ENCODE data around the gene MOBP. TPM values are rescaled to one million over a fixed set of nuclear protein-coding genes. Genes with fewer than 3 reads are reported as not detected.

Gene MOBP
- total RNA-seq, 1 experiment from 2014 or later = not detected

DNA sequence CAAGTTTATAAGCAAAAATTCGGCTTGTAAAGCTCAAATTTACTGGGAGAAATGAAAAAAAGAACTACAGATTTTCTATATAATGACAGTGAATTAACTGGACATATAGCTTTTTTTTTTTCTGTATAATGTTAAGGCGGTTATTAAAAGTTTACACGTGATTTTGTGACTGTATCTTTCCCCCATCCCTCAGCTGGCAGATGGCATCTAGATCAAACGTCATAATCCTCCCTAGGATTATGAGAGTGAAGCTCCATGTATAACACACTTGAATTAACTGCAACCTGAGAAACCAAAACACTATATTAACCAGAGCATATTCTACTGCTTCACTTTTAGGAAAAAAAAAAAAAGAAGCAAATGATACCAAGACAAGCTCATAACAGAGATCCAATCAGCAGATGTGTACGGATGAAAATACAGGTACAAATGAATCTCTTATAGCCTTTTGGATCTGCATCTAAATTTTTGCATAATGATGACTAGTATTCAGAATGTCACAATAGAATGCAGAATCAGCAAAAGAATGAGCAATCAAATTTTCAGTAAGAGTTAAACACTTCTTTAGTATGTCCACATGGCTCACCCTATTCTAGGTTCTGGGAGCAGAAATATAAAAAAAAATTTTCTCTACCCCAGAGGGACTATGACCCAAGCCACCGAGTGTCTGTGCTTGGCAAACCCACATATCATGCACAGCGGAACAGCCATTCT, 12.4 kb downstream of the MOBP start:
- no peak for DNase-seq (ENCODE audit: low spot score)
- in situ Hi-C loops (cut with HindIII; ENCODE audit: low sequenced_read_pairs) = no loop called here

DNA sequence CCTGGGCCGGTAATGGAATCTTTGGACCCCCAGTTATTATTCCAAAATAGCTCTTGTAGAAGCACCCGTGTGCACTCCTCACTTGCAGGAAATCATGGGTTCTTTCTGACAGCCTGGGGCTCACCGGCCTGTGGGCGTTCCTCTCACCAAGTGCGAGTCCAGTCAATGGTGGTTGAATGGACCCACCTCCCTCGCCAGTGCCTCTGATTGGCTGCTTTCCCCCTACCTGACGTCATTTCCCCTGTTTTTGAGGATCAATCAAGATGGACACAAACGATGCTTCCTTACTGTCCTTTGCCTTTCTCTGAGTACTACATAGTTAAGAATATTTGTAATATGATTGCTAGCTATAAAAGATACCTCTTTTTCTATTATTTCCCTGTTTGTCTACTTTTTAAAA, 18.1 kb downstream of the MOBP start:
- in situ Hi-C loops (cut with HindIII; ENCODE audit: low sequenced_read_pairs) = no loop called here
- DNase-seq (ENCODE audit: low spot score) = no peak

DNA sequence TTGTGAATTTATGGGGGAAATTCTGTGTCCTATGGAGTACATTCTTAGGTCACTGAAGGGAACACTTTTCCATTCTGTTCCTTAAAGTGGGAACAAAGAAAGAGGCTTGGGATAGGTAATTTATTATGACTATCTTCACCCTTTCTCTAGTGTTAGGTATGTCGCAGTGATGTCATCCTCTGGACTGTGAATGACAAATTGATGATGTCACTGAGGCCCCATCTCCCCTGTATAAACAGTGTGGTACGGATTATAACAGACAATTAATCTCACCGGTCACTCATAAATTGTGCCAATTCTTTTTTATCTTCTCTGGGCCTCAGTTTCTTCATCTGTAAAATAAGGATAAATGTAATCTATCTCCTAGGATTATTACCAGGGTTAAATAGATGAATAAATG, 23.5 kb downstream of the MOBP start:
- DNase-seq (ENCODE audit: low spot score) = no peak
- in situ Hi-C loops (cut with HindIII; ENCODE audit: low sequenced_read_pairs) = no loop called here

DNA sequence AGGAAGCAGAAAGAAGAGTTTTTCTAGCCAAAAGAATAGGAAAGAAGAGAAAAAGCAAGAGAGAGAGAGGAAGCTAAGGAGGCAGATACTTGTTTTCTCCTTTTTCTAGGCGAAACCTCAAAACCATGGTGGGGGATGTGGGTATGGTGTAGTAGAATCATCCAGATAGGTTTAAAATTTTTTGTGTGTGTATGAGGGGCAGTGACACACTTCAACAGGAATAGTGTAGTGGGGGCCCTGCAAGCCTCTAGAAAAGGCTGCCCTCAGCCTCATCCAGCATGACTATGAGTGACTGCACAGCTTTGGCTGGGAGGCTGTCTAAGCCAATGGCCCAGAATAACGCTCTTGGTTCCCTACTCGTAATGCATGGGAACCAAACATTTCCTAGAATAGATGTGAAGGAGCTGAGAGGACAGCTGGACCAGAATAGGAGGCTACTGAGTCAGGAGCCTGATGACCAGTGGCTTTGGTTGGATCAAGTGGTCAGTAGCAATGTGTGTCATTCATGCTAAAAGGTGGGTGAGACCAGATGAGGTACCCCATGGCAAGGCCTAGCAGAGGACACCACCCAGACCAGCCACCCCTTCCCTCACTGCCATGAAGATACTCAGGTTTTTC, 24.4 kb downstream of the MOBP start:
- in situ Hi-C loops (cut with HindIII; ENCODE audit: low sequenced_read_pairs) = no loop called here
- DNase-seq (ENCODE audit: low spot score) = no peak

DNA sequence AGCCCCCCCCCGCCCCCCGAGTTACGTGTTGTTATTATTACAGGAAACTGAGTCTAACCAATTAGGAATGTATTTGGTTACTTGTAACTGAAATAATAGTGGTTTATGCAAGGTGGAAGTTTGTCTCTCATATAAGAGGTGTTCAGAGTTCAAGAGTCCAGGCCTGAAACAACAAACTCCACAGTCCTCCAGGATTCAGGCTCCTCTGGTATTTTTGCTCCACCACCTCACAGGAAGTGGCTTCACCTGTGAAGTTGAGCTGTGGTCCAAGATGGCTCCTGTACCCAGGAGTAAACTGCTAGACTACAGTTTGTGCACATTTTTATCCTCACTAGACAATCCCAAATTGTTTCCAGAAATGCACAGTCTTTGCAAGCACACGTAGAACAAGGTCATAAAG, 27.3 kb downstream of the MOBP start:
- in situ Hi-C loops (cut with HindIII; ENCODE audit: low sequenced_read_pairs) = no loop called here
- DNase-seq (ENCODE audit: low spot score) = no peak

DNA sequence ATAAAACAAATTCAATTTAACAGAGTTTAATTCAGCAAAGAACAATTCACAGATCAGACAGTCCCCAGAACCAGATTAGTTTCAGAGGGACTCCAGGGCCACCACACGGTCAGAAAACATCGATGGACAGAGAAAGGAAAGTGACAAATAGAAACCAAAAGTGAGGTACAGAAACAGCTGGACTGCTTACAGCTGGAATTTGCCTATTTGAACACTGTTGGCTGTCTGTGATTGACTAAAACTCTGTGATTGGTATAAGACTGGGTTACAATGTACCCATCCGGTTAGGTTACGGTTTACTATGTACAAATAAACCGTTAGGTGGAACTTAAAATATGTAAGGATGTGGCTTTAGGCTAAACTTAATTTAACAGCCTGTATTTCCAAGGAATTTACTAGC, 30.3 kb downstream of the MOBP start:
- in situ Hi-C loops (cut with HindIII; ENCODE audit: low sequenced_read_pairs) = no loop called here
- no peak for DNase-seq (ENCODE audit: low spot score)

DNA sequence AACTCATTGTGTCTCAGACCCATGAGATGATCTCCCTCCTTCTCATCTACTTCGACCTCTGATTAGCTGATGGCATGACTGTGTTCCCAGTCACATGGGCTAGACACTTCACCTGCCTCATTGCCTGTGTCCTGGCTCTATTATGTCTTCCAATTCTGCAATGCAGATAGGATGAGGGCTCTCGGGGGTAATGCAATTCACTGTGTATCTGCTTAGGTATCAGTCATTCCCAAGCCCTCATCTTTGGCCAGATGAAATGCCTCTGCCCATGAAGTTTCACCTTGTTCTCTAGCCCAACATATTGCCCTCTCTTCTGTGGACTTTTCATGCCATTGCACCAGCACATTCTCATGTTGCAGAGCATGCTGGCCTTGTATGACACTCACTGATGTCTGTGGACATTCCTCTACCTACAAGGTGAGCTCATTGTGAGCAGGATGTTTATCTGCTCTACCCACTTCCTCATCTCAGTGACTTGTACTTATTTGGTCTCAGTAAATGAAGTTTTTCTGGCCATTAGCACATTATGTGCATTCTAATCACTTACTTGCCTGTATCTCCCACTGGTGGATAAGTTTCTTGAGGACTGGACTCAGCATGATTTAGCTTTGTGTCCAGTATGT, 32.3 kb downstream of the MOBP start:
- in situ Hi-C loops (cut with HindIII; ENCODE audit: low sequenced_read_pairs) = no loop called here
- DNase-seq (ENCODE audit: low spot score) = no peak

DNA sequence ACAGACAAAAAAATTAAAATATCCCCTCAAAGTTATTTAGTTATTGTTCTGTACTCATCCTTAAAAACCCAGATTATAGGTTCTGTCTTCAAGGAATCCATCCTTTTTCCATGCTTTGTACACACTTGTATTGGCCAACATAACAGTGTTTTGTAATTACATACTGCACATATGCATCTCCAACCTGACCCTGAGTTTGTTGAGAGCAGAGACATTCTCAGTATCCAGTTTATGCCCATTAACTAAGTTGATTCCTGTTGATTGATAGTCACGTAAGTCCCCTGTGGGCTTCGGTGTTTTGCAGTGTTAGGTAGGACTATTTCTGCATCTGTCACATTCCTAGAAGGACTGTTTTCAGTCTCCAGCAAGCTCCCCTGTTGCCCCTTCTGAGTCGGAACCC, 33.6 kb downstream of the MOBP start:
- in situ Hi-C loops (cut with HindIII; ENCODE audit: low sequenced_read_pairs) = no loop called here

DNA sequence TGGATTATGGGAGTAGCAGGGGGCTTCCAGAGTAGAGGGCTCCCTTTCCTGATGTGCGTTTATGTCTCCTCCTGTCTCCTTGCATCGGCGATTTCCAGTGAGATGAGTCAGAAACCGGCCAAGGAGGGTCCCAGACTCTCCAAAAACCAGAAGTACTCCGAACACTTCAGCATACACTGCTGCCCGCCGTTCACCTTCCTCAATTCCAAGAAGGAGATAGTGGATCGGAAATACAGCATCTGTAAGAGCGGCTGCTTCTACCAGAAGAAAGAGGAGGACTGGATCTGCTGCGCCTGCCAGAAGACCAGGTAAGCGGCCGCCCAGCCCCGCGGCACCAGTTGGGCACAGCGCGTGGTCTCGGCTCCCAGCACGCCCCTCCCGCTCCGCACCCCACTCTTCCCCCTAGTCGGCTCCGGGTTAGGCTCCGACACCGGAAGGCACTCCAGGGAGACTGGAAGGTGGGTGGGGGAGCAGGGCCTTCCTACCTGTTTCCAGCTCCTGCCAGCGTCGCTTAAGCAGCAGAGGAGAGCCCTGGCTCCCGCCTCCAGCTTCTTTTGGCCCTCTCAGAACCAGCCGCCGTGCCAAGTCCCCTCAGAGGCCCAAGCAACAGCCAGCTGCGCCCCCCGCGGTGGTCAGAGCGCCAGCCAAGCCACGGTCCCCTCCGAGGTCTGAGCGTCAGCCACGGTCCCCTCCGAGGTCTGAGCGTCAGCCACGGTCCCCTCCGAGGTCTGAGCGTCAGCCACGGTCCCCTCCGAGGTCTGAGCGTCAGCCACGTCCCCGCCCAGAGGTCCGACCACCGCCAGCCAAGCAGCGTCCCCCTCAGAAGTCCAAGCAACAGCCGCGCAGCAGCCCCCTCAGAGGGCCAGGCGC, 34.7 kb downstream of the MOBP start:
- in situ Hi-C loops (cut with HindIII; ENCODE audit: low sequenced_read_pairs) = no loop called here
- DNase-seq (ENCODE audit: low spot score) = no peak

More for the DNA sequence above, 33.6 kb downstream of the MOBP start:
- DNase-seq (ENCODE audit: low spot score) = no peak

DNA sequence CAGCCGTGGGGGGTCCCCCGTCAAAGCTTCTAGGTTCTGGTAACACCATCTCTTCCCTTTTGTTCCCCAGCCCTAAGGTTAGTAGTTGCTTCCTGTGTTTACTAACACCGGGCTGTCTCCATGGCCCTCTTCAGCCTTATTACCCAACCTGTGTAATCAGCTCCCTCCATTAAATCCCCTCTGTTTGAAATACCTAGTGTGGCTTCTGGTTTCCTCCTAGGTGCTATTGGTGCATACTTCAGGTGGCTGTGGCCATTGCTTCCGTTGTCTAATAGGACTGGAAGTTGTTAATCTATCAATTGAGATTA, 35.3 kb downstream of the MOBP start:
- in situ Hi-C loops (cut with HindIII; ENCODE audit: low sequenced_read_pairs) = no loop called here
- DNase-seq (ENCODE audit: low spot score) = no peak

DNA sequence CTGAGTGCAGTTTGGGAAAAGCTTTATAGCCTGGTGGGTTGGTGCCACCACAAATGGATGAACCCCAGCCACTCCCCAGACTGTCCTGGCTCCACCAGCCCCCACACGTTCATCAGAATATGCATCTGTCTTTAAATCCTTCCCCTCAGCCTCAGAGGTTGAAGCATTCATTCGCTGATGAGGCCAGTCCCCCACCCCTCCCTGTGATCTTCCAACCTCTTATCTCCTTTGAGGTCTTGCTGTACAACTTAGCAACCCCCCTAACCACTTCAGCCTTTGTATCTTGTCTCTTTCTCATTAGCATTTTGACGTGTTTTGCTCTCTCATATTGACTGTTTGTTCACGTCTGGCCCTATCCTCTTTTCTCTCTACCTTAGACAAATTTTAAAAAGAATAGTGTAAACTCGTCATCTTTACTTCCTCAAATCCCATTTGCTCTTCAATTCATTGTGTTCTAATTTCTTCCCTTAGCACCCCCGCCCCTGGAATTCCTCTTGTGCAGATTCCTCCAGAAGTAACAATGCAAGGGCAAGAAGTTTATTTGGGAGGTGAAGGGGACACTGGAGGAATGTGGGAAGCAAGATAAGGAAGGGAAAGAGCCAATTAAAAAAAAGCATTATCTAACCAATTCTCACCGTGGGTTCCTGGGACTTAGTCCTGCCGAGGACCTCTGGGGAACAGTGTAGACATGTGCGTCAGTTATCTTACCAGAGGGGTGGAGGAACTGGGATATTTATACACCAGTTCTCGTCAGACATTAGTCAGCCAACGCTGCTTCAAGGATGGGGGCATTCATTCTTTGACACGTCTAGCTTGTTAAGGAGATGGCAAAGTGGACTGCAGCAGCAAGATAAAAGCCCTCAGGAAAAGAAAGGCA, 38.6 kb downstream of the MOBP start:
- DNase-seq (ENCODE audit: low spot score) = no peak
- in situ Hi-C loops (cut with HindIII; ENCODE audit: low sequenced_read_pairs) = no loop called here

DNA sequence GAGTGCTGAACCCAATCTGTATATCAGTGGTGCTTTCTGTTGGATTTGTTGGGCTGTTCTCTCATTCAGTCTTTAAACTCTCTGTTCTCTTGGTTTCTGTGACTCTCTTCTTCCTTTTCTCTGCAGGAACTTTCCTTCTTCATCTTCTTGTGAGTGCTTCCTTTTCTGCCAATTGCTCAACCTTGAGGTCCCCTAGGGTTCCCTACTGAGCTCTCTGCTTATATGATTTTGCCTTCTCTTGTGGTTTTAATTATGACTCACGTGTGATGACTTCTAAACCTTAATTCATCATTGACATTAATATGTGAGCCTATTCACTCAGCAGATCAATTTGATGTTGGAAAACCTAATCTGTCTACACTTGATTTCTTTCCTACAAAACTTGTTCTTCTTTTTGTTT, 39.4 kb downstream of the MOBP start:
- in situ Hi-C loops (cut with HindIII; ENCODE audit: low sequenced_read_pairs) = no loop called here
- no peak for DNase-seq (ENCODE audit: low spot score)

DNA sequence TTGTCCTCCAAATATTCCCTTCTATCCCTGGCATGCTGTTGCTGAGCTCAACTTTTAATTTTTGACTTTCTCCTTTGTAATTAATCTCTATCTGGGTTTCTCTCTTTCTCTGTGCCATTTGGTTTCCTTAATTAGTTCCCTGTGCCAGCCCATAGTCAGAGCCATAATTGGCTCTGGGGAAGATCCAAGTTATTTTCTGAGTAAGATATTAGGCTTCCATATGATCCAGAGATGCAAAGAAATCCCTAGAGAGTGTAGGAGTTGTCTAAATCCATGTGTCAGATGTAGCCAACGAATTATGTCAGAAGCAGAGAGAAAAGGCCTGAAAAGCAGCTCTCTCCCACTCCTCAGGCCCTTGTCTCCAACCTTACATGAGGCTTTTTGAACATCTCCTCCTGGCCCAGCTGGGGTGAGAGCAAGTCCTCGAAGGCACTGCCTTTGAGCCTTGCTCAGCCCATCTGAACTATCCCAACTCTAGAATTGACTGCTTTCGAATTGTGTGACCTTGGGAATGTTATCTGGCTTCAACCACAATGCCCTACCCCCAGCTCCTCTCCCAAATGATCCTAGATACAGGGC, 46.4 kb downstream of the MOBP start:
- peak; percentile 2 for DNase-seq (ENCODE audit: low spot score)
- in situ Hi-C loops (cut with HindIII; ENCODE audit: low sequenced_read_pairs) = no loop called here

DNA sequence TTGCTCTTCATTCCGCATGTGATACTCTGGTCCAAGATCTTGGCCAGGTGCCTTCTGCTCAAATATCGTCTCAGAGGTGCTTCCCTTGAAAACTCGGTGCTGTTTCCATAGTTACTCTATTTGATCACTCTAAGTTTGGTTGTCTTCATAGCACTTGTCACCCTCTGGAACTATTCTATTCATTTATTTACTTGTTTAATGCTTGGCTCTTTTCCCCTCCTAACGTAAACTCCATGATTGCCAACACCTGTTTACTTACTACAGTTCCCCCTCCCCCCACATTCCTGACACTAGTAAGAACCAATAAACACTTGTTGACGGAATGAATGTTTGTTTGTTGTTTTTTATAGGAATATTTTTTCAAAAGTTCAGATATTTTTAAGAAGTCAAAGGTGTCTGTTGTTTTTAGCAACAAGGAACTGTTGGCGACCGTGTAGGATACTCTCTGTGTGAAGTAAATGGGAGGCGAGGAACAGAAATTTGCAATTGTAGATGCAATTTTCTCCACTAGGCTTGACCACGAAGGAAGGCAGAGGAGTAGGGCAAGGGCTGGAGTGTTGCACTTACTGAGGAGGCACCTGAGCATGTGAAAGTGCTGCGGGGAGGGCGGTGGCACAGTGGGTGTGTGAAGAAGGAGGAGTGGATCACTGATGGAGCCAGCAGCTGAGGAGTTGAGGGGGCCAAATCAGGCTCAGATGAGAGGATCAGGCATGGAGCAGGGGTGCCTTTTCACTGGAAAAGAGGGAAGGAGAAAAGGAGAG, 48.4 kb downstream of the MOBP start:
- in situ Hi-C loops (cut with HindIII; ENCODE audit: low sequenced_read_pairs) = no loop called here
- no peak for DNase-seq (ENCODE audit: low spot score)

DNA sequence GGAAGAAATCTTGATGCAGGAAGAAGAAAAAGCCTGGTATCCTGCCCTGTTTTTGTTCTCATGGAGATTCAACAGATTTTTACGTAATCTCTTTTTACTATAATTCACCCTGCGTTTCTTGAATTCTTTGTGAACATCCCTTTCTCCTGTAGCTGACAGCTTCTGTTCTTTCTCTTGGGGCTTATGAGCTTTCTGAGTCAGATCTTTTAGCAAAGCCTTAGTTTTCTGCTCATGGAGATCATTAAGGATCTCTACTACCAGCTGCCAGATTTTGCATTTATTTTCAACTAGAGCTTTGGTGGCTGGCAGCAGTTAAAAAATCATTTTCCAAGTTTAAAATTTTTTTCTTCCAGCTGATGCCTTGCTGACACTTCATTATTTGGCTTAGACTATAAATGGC, 51.6 kb downstream of the MOBP start:
- no peak for DNase-seq (ENCODE audit: low spot score)
- in situ Hi-C loops (cut with HindIII; ENCODE audit: low sequenced_read_pairs) = no loop called here

DNA sequence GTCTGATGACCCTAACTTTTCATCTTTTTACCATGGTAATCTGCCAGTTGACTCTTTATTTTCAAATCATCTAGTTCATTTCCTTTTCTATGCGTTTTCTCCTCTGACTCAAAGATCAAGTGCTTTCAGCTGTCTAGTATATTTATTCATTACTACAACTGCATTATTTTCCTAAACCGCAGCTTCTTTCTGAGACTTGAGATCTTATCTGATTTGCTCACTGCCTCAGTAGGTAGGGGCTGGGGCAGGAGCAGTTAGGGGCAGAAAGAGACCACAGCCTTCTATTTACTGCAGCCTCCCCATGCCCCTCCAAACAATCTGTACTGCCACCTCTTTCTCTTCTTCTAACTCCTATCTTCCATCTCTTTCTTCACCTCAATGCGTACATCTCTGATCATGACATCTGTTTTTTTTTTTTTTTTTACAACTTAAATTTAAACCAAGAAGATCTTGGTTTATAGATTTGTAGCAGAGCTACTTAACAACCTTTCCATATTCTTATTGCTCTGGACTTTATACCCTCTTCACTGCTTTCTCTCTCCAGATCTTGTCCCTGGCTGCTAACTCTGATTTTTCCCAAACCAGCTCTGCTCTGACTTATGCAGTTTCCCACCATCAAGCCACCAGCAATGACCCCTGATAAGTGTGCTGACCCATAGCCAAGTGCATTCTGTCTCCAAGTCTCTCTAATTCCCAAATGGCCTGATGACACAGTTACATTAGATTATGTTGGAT, 52.2 kb downstream of the MOBP start:
- in situ Hi-C loops (cut with HindIII; ENCODE audit: low sequenced_read_pairs) = no loop called here
- no peak for DNase-seq (ENCODE audit: low spot score)

DNA sequence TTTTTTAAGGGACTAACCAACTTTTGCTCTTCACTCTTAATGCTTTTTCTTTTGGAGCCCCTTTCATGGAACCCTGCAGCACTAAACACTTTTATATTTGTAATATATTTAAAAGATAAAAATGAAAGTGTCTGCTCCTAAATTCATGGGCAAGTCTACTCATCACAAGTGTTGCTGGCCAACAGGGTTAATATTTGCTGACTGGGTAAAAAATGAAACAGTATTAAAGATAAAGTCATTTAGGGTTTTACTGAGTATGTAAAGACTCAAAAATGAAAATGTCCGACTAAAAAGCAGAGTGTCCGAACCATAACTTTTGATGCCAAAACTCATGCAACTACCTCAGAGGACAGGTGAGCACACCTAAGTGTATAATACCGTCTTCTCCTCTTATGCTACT, 54.0 kb downstream of the MOBP start:
- in situ Hi-C loops (cut with HindIII; ENCODE audit: low sequenced_read_pairs) = no loop called here
- no peak for DNase-seq (ENCODE audit: low spot score)

DNA sequence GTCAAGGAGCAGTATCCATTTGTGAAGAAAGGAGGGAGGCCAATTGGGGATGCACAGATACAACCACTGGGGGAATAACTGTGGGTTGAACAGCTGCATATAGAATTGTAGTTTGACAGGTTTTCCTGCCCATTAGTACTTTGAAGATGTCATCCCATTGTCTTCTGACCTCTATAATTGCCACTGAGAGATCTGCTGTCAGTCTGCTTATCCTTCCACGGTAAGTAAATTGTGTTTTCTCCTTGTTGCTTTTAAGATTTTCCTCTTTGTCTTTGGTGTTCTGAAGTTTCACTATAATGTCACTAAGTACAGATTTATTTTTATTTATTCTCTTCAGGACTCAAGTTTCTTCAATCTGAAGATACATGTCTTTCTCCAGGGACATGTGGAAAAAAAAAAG, 56.6 kb downstream of the MOBP start:
- DNase-seq (ENCODE audit: low spot score) = no peak
- in situ Hi-C loops (cut with HindIII; ENCODE audit: low sequenced_read_pairs) = no loop called here
